DMS114 treated with DMSO at 0.1 percent for 48 hours (cell line): ENCODE measurements around the gene PITPNC1.
"Not testable (repeated sequence)": the region's sequence is repeated elsewhere in the genome, so short reads cannot be mapped to it uniquely, and the experiment has no call there.

Experiments
- DNase-seq: peaks from one replicate; lab custom pipeline; 2025; ENCODE audit not compliant: unreplicated experiment; lab: John Stamatoyannopoulos, UW

Gene PITPNC1

DNA sequence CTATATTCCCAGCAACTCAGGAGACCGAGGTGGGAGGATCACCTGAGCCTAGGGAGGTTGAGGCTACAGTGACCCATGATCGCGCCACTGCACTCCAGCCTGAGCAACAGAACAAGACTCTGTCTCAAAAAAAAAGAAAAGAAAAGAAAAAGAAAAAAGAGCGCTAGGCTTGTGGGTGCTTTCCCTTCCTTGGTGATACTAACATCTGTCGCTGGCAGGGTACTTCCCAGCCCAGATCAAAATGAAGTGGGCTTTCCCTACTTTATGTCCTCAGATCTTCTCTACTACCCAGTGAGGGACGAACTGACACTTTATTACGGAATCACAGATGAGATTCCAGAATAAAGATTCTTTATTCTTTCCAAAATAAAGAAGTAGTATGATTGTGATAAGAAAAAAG lies 236.9 kb downstream of the PITPNC1 start:
- no peak for DNase-seq

DNA sequence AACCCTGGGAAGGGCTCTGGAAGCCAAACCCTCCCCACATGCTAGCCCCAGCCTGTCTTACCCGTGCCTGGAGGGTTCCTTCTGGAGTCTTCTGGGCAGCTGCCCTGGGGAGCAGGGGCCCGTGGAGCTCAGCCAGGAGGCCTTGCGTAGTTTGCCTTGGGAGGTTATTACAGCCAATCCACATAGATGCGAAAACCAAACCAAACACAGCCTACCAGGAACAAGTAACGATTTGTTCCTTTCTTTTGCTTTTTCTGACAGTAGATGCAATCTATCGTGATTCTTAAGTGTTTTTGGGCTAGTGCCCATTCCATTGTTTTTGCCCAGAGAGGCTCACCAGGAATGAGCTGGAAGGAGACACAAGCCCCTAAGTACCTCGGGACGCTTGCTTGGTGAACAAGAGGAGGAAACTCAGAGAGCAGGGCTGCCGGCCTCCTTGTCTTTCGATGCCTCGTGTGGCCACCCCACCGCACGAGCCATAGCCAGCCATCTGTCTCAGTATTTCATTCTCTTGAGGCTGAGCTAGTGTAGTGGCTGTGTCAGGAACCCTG lies 238.0 kb downstream of the PITPNC1 start:
- DNase-seq = no peak

DNA sequence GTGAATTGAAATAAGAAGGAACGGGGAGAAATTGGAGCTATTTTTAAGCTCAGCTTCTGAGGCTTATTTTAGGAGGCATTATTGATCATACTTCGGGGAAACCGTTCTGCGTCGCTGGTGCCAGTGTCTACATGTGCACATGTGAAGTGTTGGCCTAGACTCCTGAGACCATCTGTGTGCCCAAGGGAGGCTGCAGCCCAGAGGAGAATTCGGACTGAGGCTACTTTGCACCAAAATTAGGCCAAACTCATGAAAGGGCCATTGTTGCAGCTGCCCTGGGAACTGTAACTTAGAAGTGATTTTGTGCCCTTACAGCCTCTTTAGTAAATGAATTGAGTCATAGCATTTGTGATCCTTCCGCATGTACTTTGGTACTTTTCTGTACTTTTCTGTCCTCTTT lies 238.7 kb downstream of the PITPNC1 start:
- DNase-seq = no peak

DNA sequence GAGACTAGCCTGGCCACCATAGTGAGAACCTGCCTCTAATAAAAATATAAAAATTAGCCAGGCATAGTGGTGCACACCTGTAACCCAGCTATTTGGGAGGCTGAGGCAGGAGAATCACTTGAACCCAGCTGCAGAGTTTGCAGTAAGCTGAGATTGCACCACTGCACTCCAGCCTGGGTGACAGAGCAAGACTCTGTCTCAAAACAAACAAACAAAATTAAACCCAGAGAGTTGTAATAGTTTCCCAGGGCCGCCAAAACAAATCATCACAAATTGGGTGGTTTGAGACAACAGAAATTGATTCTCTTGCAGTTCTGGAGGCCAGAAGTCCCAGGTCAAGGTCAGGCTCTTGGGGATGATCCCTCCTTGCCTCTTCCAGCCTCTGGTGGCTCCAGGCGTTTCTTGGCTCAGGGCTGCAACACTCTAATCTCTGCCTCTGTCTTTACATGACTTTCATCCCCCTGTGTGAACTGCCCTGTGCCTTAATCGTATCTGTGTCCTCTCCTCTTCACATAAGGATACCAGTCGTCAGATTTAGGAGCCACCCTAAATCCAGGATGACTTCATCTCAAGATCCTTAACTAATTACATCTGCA lies 240.3 kb downstream of the PITPNC1 start:
- DNase-seq = no peak

DNA sequence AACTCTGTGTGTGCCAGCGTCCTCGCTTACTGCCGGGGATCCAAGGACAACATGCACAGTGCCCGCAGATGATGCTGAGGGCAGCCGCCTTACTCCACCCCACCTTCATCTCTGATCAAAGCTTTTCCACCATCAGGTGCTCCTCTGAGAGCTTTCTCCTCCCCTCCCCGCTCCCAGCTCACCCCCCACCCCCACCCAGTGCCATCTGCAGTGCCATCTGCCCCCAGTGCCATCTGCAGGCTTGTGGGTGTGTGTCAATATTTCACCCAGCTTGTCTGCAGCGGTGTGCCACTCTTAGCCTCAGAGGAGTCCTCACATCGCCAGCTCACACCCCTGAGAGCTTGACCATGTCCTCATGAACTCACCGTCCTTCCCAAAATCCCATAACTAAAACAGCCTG lies 242.5 kb downstream of the PITPNC1 start:
- no peak for DNase-seq

DNA sequence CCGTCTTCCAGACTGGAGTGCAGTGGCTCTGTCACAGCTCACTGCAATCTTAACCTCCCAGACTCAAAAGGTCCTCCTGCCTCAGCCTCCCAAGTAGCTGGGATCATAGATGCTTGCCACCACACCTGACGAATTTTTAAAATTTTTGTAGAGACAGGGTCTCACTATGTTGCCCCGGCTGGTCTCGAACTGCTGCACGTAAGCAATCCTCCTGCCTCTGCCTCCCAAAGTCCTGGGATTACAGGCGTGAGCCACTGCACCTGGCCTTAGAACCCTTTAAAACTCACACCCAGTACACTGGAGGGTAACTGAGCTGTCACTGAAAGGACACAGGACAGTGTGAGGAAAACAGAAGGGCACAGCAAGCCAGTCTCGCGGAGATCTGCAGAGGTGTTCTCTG lies 243.0 kb downstream of the PITPNC1 start:
- no peak for DNase-seq

DNA sequence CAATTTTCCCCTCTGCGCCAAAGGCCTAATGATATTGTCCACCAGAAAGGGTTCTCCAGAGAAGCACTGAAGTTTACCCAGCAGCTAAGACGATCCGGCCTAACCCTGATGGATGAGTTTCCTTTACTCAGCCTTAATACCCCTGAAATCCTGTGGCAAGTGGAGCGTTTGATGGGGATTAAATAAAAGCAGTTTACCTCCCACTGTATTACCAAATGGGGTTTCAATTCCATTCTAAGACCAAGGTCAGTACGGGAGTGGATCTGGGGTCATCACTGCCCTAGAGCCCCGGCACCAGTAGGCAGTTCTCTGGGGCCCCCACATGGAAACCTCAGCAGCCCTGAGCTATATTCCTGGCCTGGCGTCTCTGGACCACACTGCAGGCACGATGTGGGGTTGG lies 243.6 kb downstream of the PITPNC1 start:
- no peak for DNase-seq

DNA sequence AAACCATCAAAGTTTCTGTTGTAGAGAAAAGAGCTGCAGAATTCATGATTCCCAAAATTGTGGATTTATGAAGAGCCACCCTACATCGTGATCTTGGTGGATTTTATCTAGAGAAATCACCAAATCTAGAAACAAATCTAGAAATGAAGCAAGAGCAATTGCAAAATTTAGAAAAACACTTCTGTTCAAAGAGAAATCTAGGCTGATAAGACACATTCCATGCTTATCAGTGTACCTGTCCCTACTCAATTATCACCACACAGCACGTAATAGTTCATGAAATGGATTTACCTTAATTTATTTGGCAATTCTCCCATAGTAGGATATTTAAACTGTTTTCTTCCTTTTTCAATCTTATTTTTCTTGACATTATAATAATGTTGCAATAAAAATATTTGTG lies 246.7 kb downstream of the PITPNC1 start:
- no peak for DNase-seq

DNA sequence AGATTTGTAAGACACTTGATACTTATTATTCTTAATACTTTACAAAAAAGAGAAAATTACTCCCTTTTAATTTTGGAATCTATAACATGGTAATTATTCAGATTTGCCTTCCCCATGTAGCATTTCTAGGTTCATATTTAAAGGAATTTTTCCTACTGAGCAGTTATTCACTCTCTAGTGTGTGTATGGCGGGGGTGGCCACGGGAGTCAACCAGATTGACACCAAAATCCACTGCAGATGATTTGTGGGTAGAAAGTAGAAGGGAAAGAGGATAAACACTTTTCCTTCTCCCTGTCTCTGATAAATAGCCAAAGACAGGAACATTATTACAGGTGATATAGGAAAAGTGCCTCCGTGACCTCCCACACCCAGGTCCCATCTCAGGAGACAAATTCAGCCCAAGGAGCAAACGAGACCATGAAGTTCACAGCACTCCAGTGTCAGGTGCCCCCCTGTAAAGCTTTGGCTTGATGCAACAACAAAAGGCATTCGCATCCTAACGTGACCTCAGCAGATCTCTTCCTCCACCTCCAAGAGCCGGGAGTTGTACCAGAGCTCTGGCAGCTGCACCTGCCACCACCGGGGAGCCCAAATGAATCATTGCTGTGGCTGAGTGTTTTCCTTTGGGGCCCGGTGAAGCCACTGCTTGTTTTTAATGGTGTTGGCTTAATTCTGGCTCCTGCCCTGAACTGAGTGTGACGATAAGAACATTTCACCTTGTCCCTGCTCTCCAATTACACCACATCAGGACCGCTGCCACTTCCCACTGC lies 248.0 kb downstream of the PITPNC1 start:
- no peak for DNase-seq

DNA sequence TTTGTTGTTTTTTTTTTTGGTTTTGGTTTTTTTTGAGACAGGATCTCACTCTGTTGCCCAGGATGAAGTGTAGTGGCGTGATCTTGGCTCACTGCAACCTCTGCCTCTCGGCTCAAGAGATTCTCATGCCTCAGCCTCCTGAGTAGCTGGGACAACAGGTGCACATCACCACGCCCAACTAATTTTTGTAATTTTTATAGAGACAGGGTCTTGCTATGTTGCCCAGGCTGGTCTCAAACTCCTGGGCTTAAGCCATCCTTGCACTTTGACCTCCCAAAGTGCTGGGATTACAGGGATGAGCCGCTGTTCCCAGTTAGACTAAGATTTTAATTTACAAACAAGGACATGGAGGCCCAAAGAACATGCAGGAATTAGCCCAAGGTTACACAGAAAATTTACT lies 248.9 kb downstream of the PITPNC1 start:
- no peak for DNase-seq

DNA sequence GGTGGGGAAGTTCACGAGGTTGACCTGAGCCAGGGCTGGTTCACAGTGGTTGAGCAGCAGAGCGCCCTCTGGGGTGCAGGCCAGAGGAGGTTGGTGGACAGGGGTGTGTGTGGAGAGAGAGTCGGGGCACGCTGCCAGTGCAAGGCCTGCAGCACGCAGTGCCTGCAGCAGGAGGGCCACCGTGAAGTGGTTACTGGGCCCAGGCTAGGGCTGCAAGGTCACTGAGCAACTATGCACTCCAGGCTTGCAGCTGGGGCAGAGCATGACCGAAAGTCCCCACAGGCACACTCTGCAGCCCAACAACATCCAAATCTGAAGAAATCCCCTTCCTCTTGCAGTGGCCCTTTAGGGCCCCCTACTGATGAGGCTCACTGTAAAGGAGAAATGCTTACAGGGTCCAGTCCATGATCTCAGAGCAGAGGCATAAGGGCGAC lies 251.5 kb downstream of the PITPNC1 start:
- no peak for DNase-seq

DNA sequence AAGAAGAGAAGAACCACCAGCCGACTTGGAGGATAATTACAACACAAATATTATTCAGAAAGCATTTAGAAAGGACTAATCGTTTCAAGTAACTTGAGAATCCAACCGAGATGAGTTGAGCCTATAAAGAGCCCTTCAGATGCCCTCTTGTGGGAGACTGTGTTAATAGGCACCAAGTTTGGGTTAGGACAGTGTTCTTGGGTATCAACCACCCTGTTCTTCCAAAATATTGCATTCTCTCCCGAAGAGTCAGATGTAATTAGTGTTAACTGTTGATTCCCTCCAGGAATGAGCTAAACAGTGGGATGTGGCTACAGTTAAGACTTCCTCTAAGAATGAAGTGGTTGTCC lies 252.9 kb downstream of the PITPNC1 start:
- DNase-seq = peak; percentile 9

DNA sequence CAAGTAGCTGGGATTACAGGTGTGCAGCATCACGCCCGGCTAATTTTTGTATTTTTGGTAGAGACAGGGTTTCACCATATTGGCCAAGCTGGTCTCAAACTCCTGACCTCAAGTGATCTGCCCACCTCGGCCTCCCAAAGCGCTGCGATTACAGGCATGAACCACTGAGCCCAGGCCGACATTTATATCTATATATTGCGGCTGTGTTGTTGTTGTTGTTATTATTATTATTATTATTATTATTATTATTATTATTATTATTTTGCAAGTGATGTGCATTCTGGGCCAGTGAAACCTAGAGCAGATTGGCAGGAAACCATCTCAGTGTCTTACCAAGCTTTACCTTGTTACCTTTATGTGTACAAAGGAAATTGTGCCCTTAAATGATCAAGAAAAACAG lies 253.8 kb downstream of the PITPNC1 start:
- not testable (repeated sequence) for DNase-seq

DNA sequence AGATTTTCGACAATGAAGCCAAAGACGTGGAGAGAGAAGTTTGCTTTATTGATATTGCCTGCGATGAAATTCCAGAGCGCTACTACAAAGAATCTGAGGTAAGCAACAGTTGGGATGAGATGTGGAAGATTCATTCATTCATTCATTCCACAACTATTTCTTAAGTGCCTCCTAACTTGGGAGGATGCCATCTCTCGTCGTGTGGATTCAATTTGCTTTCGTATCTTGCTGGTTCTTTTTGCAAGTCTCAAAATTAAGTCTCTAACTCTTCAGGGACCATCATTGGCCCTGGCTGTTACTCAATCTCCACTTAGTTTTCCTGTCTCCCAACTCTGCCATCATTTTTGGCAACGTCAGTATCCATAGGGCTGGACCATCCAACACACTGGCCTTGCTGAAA lies 255.1 kb downstream of the PITPNC1 start:
- DNase-seq = no peak

DNA sequence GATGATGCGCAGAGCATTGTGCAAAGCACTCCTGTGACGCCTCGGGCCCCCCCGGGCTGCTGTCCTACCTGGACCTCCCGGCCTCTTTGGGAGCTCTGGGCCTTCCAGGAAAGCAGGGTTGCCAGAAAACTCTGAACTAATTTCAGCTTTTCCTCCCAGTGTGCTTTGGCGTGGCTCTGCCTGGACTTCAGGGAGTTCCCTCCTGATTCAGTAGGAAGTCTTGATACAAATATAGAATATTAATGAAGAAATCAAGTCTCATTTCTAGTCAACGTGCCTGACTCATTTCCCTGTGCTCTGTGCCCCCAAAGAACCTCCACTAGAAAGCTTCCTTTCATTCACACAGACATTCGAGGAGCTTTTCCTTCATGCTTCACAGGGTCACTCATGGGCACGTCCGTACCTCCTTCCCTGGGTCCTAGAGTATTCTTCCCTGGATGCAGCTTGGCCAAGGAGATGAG lies 256.7 kb downstream of the PITPNC1 start:
- DNase-seq = no peak

DNA sequence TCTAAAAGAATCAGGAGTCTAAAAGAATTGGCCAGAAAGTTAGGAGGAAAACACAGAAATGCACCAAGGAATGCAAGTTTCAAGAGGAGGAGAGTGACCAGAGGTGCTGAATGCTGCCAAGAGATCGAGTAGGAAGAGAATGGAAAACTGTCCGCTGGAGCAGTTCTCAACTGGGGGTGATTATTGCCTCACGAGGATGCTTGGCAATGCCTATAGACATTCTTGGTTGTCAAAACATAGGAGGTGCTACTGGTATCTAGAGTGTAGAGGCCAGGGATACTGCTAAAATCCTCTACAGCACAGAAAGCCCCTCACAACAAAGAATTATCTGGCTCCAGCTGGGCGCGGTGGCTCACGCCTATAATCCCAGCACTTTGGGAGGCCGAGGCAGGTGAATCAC lies 258.6 kb downstream of the PITPNC1 start:
- no peak for DNase-seq

DNA sequence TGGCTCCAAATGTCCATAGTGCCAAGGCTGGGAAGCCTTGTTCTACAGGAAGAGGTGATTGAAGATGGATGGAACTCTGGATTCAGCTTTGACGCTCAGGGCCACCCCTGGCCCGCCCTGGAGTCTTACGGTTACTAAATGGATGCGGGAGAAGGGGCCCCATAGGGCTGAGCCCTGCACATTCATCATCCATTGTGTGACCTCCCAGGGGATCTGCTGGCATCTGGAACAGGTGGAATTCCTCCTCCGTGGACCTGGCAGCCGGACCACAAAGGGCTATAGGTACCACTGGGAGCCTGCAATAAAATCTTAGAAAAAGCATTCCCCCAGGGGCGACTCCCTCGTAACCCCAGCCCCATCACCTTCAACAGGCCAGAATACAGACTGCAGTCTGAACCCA lies 259.2 kb downstream of the PITPNC1 start:
- no peak for DNase-seq

DNA sequence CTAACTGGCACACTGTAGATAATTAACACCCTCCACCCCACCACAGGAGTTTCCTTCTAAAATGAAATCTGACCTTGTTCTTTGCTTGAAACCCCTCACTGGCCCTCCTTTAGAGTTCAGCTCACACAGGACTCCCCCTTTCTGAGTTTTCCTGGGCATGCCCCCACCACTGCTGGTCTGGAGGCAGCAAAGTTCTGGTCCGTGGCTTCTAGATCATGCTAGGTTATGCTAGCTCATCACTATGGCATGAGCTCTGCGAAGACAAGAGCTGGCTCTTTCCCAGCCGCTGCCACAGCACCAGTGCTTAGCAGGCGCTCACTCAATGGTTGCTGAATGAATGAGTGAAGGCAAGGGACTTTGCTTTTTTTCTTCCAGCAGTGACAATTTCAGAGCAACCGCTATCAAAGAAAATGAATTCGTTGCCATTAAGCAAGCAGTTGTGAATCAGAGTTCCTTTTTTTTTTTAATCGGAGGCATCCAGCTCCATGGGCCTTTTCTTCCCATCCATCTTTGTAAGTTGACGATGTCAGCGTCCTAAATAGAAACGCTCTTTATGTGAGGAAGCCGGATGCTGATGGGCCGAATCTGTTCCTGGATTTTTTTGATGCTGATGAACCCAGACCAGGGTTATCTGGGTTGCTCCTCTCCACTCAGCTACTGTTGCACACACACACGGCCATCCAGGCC lies 259.9 kb downstream of the PITPNC1 start:
- no peak for DNase-seq

DNA sequence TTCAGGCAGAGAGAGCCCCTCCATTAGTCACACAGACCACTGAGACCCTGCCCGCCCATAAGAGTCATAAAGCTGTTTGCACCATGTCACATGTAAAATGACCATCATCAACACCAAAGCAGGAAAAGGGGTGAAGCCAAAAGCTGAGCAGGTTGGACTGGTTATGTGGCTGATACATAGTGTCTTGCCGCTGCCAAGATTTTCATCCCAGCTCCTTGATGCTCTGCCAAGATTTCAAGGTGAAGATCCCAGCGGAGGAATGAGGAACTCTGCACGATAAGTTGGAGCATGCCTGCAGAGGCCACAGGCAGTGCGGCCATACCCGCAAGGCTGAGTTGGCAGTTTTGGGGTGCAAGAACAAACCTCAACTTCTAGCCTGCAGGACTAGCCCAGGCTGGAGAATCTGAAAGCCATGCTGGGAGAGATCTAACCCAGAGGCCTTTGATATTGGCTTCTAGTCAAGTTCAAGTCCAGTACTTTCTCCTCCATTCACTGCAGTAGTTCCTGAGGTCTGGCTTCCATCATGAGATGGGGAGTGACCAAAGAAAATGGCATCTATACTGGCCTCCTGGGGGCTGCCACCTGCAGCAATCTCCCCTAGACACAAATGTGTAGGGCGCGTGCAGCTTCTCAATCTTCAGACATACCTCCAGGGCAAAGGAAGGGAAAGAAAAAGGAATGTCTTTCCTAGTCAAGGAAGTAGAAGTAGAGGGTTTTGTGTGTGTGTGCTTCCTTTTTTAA lies 261.0 kb downstream of the PITPNC1 start:
- no peak for DNase-seq

DNA sequence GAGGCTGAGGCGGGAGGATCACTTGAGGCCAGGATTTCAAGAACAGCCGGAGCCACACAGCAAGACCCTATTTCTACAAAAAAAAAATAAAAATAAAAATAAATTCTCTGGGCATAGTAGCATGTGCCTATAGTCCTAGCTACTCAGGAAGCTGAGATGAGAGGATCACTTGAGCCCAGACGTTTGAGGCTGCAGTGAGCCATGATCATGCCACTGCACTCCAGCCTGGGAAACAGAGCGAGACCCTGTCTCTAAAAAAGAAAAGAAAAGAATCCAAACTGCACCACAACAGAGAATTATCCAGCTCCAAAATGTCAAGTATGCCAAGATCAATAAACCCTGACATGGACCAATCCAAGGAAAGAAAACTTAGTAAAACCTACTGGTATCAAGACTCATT lies 261.8 kb downstream of the PITPNC1 start:
- DNase-seq = no peak

DNA sequence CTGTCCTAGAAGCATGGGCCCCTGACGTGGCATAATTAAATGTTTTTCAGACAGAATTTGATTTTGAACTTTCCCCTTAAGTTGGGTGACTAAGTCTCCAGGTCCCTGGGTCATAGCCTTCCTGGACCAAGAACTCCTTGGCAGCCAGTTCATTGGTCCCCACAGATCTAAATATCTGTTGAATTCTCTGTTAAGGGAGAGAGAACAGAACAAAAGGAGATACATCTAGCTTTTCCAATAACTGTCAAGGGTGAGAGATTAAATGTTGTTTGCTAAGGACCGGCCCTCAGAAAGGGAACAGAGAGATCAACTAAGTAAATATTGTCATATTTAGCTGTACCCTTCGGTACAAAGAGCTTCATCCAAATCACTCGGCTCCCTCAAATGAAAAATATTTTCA lies 262.5 kb downstream of the PITPNC1 start:
- no peak for DNase-seq
